Mucosa of descending colon (tissue), 3 donors: ENCODE results near the gene NEURL1B. TPM values are rescaled to one million over a fixed set of nuclear protein-coding genes. Genes with fewer than 3 reads are reported as not detected.

Experiments used
- ATAC-seq: fragments of 200-7000 bp; cut with Tn5 transposase; one replicate; pipeline ENCODE4 v1.9.1; 2020; ENCODE audit warnings: mild to moderate bottlenecking, moderate library complexity
- DNase-seq, 3 donors: peaks; one replicate each; pipeline ENCODE4 v3.0.0-alpha.2; 2020
- H3K36me3 ChIP-seq: fragments of 200-600 bp; one replicate; pipeline ENCODE4 v1.8.0; 2021; ENCODE audit warnings: low read depth, mild to moderate bottlenecking
- H3K4me1 ChIP-seq: fragments of 200-600 bp; one replicate; pipeline ENCODE4 v1.8.0; 2021; ENCODE audit warnings: low read depth, mild to moderate bottlenecking
- H3K4me3 ChIP-seq: fragments of 200-600 bp; one replicate; pipeline ENCODE4 v1.8.0; 2021; ENCODE audit warnings: mild to moderate bottlenecking
- H3K9me3 ChIP-seq: fragments of 200-600 bp; one replicate; pipeline ENCODE4 v1.8.0; 2021; ENCODE audit warnings: mild to moderate bottlenecking
- intact Hi-C, 2 donors: fragments of 100-400 bp; cut with DNase I in 1 of 2; cut with micrococcal nuclease in 1 of 2; formaldehyde crosslinking; loops; one replicate each; pipeline versions ENCODE4 v1.11.0 to v1.11.1; 2022; cut with DNase I, micrococcal nuclease
- total RNA-seq, 3 donors: library from RNA; stranded (reverse); fragmentation: NEBNext Ultra II Directional in 2 of 3; extraction: Animal tissue kit (Norgen Biotek cat#: 25700) in 2 of 3; gene quantifications; one replicate each; pipeline versions ENCODE4 v1.2.1 to v1.2.4, GENCODE V29; 2021 to 2023
- TF ChIP-seq, protein P1 (sequence below): fragments of 200-600 bp; IDR thresholded peaks from one replicate; pipeline ENCODE4 v1.8.0; 2022; ENCODE audit warnings: antibody characterized with exemption, mild to moderate bottlenecking
- donor health status: DM: no; HTN: no; CAD: no; lungs with moderate emphysema.
- donor health status: DM: no; HTN: no; CAD: no.
- donor health status: DM: no; HTN: yes; CAD: no.

The NEURL1B gene
- total RNA-seq, 3 donors from 2014 or later: 65.7 to 97.6 (median 96.6) TPM

DNA sequence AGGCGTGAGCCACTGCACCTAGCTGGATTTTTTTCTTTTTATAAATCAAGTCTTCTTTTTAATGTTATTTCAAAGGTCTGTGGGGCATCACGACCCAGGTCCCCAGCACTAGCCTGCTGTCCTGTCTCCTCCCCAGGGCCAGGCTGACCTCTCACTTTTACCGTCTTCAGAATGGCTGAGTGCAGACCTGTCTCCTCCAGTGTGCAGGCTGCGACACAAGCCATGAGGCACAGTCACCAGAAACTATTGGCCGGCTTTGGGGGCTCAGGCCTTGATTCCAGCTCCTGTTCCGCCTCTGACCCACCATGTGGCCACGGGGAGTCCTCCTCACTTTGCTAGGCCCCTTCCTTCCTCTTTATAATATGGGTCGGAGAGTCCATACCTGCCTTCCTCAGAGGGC lies 46.6 kb upstream of the NEURL1B start:
- H3K4me1 ChIP-seq: no peaks in the 10 kb centered on the region
- ATAC-seq: no peak
- intact Hi-C loops: no loop called here
- H3K9me3 ChIP-seq: no peaks in the 10 kb centered on the region
- no peaks in the 10 kb centered on the region for H3K36me3 ChIP-seq
- DNase-seq: no peak
- no peak overlapping the region for H3K4me3 ChIP-seq
- TF ChIP-seq, protein P1, sequence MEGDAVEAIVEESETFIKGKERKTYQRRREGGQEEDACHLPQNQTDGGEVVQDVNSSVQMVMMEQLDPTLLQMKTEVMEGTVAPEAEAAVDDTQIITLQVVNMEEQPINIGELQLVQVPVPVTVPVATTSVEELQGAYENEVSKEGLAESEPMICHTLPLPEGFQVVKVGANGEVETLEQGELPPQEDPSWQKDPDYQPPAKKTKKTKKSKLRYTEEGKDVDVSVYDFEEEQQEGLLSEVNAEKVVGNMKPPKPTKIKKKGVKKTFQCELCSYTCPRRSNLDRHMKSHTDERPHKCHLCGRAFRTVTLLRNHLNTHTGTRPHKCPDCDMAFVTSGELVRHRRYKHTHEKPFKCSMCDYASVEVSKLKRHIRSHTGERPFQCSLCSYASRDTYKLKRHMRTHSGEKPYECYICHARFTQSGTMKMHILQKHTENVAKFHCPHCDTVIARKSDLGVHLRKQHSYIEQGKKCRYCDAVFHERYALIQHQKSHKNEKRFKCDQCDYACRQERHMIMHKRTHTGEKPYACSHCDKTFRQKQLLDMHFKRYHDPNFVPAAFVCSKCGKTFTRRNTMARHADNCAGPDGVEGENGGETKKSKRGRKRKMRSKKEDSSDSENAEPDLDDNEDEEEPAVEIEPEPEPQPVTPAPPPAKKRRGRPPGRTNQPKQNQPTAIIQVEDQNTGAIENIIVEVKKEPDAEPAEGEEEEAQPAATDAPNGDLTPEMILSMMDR: no peak

DNA sequence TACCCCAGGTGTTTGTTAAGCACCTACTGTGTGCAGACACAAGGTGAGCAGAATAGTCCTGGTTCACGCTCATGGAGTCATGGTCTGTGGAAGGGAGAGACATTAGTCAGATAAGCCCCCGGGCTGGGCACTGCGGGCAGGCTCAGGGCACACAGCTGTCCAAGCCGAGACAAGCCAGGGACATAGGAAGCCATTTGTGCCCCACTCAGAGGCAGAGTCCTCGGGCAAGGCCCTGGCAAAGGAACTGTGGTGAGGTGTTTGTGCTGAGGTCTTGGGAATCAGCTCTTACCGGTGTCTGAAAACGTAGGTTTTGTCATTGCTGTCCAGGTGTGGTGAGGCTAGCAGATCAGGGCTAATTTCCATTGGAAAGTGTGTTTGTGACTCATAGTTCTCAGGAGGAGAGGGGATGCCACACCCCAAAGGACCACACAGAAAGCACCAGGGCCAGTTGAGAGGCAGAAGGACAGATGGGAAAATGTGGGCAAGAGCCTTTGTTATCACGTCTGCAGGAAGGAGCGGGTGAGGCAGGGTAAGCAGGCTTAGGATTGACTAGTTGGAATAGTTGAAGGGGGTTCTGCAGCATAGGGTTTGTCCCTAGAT lies 46.1 kb upstream of the NEURL1B start:
- ATAC-seq (peak; percentile 34), DNase-seq (no peak)
- intact Hi-C loops: no loop called here
- no peak overlapping the region for H3K4me3 ChIP-seq
- H3K36me3 ChIP-seq: no peaks in the 10 kb centered on the region
- no peaks in the 10 kb centered on the region for H3K9me3 ChIP-seq
- TF ChIP-seq, protein P1: no peak
- no peaks in the 10 kb centered on the region for H3K4me1 ChIP-seq

DNA sequence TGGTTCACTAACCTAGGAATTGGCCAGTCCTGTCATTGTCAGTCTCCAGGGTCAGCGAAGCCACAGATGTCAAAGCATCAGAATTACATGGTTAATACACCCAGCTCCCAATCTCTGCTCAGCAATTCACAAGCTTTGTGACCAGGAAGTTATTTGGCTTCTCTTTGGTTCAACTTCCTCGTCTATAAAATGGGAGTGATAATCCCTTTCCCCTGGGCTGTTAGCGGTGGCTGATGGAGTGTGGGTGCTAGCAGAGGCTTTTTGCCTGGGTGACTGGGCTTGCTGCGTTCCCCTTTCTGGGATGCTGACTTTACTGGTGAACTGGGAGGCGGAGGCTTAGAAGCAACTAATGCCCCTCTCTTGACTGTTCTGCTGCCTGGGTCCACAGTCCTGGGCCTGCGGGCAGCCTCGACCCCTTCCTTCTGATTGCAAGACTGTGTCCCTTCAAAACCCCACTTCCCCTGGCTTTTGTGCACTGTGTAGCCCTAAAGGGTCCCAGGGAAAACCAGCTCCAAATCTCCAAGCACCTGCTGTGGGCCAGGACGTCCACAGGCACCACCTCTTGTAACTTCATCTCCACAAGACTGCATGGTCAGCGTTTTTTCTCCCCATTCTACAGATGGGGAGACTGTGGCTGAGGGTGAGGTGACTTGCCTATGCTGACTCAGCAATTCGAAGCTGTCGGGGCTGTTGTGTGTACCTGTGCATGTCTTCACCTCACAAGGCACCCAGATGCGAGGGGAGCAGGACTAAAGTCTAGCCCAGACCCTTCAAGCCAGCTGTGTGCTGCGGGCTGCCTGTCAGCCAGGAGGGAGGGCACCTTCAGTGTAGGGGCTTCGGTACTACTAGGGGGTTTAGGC lies 45.2 kb upstream of the NEURL1B start:
- DNase-seq (no peak), ATAC-seq (peak; percentile 83)
- H3K9me3 ChIP-seq: no peaks in the 10 kb centered on the region
- H3K4me1 ChIP-seq: no peaks in the 10 kb centered on the region
- intact Hi-C loops: no loop called here
- TF ChIP-seq, protein P1: no peak
- no peaks in the 10 kb centered on the region for H3K36me3 ChIP-seq
- H3K4me3 ChIP-seq: no peak overlapping the region

DNA sequence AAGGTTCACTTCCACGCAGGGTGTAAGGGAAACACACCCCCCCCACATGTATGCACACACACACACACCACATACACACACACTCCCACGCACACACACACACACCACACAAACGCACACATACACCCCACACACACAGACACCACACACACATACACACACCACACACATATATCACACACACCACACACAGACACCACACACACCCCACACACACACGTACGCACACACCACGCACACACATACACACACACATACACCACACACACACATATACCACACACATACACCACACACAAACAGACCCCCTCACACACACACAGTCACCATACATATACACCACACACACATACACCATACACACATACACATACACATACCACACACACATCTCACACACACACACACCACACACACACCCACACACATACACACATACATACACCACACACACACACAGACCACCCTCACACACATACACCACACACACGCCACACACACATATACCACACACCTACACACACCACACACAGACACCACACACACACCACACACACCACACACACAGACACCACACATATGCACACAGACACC lies 44.3 kb upstream of the NEURL1B start:
- Histone ChIP-seq H3K4me3 (no peak overlapping the region), H3K9me3 (no peaks in the 10 kb centered on the region), H3K4me1 (no peaks in the 10 kb centered on the region), H3K36me3 (no peaks in the 10 kb centered on the region)
- intact Hi-C loops: no loop called here
- DNase-seq (no peak), ATAC-seq (no peak)
- TF ChIP-seq, protein P1: no peak

DNA sequence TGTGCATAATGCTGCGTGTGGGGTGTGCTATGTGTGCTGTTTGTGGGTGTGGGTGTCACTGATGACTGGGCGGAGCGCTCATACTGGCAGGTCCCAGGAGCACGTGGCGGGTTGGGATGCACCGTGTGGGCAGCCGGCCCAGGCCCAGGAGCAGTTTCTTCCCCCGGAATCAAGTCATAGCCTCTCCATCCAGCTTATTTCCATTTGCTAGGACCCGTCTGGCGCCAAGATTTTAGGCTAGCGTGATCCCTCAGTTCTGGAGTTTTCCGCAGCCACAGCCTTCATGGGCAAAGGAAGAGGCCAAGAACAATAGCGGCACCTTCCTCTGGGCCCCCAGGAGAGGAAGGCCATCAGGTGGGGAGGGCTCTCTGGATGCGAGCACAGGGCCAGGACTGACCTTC lies 43.3 kb upstream of the NEURL1B start:
- intact Hi-C loops: no loop called here
- DNase-seq (peak in 2 of 3 donors; percentile 64 to 65), ATAC-seq (peak; percentile 70)
- Histone ChIP-seq H3K36me3 (no peaks in the 10 kb centered on the region), H3K4me1 (no peaks in the 10 kb centered on the region), H3K4me3 (no peak overlapping the region), H3K9me3 (no peaks in the 10 kb centered on the region)
- TF ChIP-seq, protein P1: no peak
